NCI-H526 treated with DMSO at 0.1 percent for 48 hours (cell line): ENCODE results near the gene IGSF8.

Experiments
- DNase-seq: peaks from one replicate; lab custom pipeline; 2025; lab: John Stamatoyannopoulos, UW

The IGSF8 gene, protein sequence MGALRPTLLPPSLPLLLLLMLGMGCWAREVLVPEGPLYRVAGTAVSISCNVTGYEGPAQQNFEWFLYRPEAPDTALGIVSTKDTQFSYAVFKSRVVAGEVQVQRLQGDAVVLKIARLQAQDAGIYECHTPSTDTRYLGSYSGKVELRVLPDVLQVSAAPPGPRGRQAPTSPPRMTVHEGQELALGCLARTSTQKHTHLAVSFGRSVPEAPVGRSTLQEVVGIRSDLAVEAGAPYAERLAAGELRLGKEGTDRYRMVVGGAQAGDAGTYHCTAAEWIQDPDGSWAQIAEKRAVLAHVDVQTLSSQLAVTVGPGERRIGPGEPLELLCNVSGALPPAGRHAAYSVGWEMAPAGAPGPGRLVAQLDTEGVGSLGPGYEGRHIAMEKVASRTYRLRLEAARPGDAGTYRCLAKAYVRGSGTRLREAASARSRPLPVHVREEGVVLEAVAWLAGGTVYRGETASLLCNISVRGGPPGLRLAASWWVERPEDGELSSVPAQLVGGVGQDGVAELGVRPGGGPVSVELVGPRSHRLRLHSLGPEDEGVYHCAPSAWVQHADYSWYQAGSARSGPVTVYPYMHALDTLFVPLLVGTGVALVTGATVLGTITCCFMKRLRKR

DNA sequence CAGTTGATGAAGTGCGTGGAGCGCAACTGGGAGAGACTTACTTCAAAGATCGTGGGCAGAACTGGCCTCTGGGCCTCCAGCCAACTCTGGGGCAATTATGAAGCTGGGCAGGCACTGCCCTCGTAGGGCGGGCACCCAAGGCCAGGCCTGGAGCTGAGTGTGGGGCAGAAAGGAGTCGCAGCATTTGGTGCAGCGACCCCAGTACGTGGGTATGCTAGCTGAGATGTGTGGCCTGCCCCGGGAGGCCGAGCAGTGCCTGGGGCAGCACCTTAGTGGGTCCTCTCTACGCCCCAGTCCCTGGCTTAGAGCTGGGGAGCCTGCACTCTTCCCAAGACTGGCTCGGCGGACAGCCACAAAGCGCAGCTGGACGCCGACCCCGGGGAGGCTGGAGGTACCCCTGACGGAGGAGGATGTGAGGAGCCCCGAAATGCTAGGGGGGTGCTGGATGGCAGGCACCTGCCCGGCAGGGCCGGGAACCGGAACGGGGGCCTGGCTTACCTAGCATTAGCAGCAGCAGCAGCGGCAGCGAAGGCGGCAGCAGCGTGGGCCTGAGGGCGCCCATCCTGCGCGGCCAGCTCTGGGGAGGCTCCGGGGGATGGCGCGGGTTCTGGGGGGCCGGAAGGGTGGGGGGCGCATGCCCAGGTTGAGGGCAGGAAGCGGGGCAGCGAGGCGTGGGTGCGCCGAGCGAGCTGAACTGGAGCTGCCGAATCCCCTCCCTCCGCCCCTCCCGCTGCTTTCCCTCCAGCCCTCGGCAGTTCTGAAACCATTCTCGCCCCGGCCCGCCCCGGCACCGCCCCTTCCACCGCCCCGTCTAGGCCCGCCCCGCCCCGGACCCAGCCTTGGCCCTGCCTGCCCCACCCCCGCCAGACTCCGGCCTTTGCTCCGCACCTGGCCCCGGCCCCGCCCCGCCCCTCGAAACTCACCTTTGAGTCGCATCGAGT is at the start of gene IGSF8:
Gene IGSF8 (minus strand): TSS at position 709 of the 941 bp plus-strand sequence. CDS start 147 bp downstream, at position 562.
- DNase-seq: peak; percentile 97

DNA sequence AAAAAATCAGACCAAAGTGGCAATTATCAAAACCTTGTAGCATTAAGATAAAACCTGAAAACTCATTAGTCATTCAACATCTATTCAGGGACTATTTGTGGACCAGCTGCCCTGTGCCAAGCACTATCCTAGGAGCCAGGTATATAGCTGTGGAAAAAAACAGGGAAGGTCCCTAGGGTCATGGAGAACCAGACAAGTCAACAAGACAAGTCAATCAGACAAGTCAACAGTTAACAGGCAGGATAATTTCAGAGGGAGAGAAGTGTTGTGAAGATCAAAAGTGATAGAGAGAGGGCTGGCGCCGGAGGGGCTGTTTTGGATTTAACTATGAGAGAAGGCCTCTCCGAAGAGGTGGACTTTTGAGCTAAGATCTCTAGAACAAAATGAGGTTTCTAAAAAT is 49.7 kb upstream of the IGSF8 start:
- no peak for DNase-seq

DNA sequence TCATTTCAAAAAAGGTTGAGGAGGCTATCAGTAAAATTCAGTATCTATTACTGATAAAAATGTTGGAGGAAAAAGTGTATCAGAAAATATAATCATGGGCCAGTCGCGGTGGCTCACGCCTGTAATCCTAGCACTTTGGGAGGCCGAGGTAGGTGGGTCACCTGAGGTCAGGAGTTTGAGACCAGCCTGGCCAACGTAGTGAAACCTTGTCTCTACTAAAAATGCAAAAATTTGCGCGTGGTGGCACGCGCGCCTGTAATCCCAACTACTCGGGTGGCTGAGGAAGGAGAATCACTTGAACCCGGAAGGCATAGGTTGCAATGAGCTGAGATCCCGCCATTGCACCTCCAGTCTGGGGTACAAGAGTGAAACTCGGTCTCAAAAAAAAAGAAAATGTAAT is 47.7 kb upstream of the IGSF8 start:
- no peak for DNase-seq

DNA sequence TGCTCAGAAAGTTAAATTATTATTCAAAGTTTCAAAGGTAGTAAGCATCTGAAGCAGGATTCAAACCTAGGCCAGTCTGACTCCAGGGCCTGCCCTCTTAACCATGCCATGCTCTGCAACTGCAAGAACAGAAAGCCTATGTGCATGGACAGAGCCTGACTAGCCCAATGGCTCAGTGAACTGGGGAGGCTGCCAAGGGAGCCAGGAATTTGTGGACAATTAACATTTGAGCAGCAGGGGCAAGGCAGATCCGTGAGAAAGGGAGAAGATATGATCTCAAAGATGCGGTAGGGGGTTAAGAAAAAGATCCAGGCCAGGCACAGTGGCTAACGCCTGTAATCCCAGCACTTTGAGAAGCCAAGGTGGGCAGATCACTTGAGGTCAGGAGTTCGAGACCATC is 46.5 kb upstream of the IGSF8 start:
- DNase-seq: no peak

DNA sequence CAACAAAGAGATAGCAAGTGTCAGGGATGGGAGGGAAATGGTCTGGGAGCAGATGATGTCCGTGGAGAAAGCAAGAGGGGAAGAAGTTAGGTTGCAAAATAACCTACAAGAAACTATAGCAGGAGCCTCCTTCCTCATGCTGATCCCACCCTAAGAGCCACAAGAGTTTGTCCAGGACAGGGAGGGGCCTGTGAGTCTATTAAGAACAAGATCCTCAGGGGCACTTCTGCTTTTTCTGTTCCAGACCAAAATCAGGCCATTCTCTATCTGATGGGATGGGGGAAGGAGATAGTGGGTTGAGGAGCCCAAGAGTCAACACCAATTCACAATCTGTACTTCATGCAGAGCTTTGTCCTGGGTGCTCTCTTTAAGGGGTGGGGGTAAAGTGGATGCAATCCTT is 45.3 kb upstream of the IGSF8 start:
- DNase-seq: no peak

- DNase-seq: no peak
Observed at GRCh38 chr1:160139840-160140239, 41.4 kb upstream of the IGSF8 start.

- DNase-seq: no peak
Observed at GRCh38 chr1:160137216-160137862, 38.9 kb upstream of the IGSF8 start.

DNA sequence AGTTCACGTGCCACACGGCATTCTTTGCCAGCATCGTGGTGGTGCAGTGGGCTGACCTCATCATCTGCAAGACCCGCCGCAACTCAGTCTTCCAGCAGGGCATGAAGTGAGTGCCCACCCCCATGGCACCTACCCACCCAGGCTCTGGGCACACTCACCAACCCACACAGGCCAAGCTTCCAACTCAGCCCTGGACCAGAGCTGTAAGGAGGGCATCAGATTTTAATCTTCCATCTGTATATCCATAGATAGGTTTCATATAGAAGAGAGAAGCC is 38.4 kb upstream of the IGSF8 start:
- DNase-seq: no peak

DNA sequence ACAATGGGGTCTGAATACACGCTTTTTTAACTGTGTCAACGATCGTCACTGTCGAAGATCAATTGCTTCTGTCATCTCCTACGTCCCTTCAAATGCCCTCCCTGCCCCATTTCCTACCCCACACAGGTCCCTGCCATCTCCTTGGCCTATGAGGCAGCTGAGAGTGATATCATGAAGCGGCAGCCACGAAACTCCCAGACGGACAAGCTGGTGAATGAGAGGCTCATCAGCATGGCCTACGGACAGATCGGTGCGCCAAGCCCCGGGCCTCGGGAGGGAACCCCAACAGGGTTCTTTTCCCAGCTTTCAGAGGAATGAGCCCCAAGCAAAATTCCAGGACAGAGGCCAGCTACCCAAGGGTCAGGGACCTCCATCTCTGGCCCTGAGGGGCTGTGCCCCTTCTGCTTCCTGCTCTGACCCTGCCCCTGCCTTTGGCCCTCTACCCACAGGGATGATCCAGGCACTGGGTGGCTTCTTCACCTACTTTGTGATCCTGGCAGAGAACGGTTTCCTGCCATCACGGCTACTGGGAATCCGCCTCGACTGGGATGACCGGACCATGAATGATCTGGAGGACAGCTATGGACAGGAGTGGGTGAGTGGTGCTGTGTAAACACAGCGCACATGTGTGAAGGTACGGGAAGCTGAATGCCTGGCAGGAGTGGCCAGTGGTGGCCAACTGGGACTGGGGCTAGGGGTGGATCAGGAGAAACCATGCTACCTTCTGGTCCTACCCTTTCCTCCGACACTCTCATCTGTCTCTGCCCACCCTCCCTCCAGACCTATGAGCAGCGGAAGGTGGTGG is 37.9 kb upstream of the IGSF8 start:
- DNase-seq: no peak

DNA sequence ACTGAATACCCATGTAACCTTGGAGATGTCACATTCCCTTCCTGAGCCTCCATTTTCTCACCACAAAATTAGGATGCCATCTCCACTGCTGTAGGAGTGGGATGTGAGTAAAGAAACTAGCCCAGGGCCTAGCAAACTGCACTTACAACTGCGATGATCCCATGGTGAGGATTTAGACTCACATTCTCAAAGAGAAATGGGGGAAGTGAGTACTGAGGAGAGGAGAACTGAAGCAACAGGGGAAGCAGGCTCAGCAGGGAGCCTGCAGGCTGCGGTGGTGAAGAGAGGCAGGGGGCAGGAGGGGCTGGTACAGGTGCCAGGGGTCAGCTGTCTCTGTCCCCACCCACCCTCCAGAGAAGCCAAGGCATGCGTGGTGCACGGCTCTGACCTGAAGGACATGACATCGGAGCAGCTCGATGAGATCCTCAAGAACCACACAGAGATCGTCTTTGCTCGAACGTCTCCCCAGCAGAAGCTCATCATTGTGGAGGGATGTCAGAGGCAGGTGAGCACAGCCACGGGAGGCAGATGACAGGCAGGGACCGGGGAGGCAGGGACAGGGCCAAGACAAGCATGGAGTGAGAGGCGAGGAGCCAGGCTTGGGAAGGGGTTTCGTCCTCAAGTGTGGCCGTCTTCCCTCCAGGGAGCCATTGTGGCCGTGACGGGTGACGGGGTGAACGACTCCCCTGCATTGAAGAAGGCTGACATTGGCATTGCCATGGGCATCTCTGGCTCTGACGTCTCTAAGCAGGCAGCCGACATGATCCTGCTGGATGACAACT is 36.6 kb upstream of the IGSF8 start:
- no peak for DNase-seq

GRCh38 chr1:160133990-160134770 is 35.8 kb upstream of the IGSF8 start:
- no peak for DNase-seq

GRCh38 chr1:160131803-160132565 is 33.6 kb upstream of the IGSF8 start:
- DNase-seq: no peak

DNA sequence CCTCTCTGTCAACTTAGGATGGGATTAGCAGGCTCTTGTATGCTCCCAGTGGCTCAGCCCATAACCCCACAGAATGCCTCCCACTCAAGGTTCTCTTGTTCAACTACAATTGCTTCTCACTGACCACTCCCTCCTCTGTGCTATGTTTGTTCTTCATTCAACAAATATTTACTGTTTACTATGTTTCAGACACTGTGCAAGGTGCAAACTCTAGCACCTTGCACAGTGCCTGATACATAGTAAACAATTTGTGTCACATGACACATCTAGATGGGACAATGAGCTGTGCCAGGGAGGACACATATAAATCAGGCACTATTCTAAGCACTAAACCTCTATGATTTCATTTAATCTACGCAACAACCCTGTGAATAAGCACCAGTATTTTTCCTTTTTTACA is 32.5 kb upstream of the IGSF8 start:
- DNase-seq: no peak

- no peak for DNase-seq
Observed at GRCh38 chr1:160130486-160130885, 32.1 kb upstream of the IGSF8 start.

DNA sequence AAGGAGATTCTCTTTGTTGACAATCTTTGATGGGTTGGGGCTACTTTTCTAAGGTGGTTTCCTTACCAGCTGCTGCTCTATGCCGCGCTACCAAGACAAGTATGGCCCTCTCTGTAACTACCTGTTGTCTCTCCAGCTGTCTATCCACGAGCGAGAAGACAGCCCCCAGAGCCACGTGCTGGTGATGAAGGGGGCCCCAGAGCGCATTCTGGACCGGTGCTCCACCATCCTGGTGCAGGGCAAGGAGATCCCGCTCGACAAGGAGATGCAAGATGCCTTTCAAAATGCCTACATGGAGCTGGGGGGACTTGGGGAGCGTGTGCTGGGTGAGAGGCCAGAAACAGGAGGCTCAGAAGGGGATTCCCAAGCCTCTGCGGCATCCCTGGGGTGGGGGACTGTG is 31.5 kb upstream of the IGSF8 start:
- DNase-seq: no peak

GRCh38 chr1:160129558-160129957 is 31.1 kb upstream of the IGSF8 start:
- DNase-seq: no peak

GRCh38 chr1:160129046-160129445 is 30.6 kb upstream of the IGSF8 start:
- no peak for DNase-seq

DNA sequence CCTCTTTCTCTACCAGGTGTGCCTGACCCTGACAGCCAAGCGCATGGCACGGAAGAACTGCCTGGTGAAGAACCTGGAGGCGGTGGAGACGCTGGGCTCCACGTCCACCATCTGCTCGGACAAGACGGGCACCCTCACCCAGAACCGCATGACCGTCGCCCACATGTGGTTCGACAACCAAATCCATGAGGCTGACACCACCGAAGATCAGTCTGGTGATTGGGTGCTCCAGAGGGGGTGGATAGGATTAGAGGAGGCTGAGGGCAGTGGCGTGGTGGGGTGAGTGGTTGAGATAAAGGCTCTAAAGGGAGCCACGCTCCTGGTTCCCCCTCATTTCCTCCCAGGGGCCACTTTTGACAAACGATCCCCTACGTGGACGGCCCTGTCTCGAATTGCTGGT is 30.2 kb upstream of the IGSF8 start:
- no peak for DNase-seq

DNA sequence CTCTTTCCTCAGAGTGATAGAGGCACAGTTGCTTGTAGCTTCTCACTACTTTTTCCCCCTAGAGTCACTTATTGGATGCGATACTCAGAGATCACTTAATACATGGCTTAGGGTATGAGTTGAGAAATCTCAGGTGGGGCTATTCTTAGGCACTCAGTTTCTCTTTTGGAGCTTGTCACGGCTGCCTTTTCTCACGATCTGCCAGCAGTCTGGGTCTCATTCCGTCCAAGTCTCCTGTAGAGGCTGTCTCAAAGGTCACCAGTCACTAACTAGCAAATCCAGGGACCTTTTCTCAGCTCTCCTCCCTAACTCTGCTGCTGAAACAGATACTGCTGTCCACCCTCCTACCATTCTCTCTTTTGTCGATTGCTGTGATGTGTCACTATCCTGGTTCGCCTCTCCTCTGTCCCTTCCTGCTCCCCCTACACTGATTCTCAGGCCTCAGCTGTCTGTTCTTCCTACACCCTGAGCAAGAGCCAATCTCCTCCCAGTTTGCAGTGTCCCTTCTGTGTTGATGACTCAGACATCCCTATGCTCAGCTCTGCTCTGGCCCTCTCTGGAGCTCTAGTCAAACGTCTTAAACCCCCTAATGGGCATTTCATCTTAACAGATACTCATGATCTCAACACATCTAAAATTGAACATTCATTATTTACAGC is 29.6 kb upstream of the IGSF8 start:
- DNase-seq: no peak
